Heart right ventricle (tissue), 16 donors: ENCODE measurements around the gene DERA. TPM values are rescaled to one million over a fixed set of nuclear protein-coding genes. Genes with fewer than 3 reads are reported as not detected.
A peak's percentile ranks its signal among the peaks of the same experiment; 100 is the strongest.
"Not testable (repeated sequence)": the region's sequence is repeated elsewhere in the genome, so short reads cannot be mapped to it uniquely, and the experiment has no call there.

Experiments used
- ATAC-seq, 8 donors: fragments of 200-7000 bp; cut with Tn5 transposase; one replicate each; pipeline ENCODE4 v1.9.1; 2020; ENCODE audit warnings: mild to moderate bottlenecking in 8 of 8, moderate library complexity in 8 of 8, moderate number of reproducible peaks in 1 of 8
- DNase-seq, 2 donors: peaks; one replicate each; pipeline ENCODE4 v3.0.0-alpha.2; 2020
- H3K27ac ChIP-seq, 10 donors: fragments of 200-600 bp; sonication (generic) in 2 of 10; one replicate each; pipeline versions ENCODE4 v1.5.0 to v1.8.0; 2020 to 2022; ENCODE audit warnings: mild to moderate bottlenecking in 3 of 10
- H3K27me3 ChIP-seq, 7 donors: fragments of 200-600 bp; one replicate each; pipeline ENCODE4 v1.8.0; 2021 to 2022; ENCODE audit warnings: mild to moderate bottlenecking in 2 of 7
- H3K36me3 ChIP-seq, 9 donors: fragments of 200-600 bp; sonication (generic) in 1 of 9; one replicate each; pipeline versions ENCODE4 v1.5.0 to v1.8.0; 2020 to 2022; ENCODE audit warnings: mild to moderate bottlenecking in 2 of 9
- H3K4me1 ChIP-seq, 9 donors: fragments of 200-600 bp; sonication (generic) in 1 of 9; one replicate each; pipeline versions ENCODE4 v1.5.0 to v1.8.0; 2020 to 2022; ENCODE audit warnings: mild to moderate bottlenecking in 4 of 9
- H3K4me3 ChIP-seq, 10 donors: fragments of 200-600 bp; sonication (generic) in 2 of 10; one replicate each; pipeline versions ENCODE4 v1.5.0 to v1.8.0; 2020 to 2022; ENCODE audit warnings: mild to moderate bottlenecking in 7 of 10, moderate library complexity in 2 of 10
- H3K9me3 ChIP-seq, 11 donors: fragments of 200-600 bp in 10 of 11; sonication (generic) in 2 of 11; one replicate each; pipeline versions ENCODE4 v1.5.0 to v1.8.0; 2013 to 2022; ENCODE audit warnings: mild to moderate bottlenecking in 2 of 11, control low read depth in 1 of 11, moderate library complexity in 1 of 11
- WGBS, 2 donors: extraction: QIAGEN DNeasy Blood & Tissue Kit; methylation state at CpG; one replicate each; pipeline ENCODE4 v1.1.7; 2013; ENCODE audit warnings: inconsistent platforms in 1 of 2; 5-methylcytosine and 5-hydroxymethylcytosine counted together
- intact Hi-C, 10 donors: fragments of 100-400 bp; cut with DNase I; formaldehyde crosslinking; loops; one replicate each; pipeline versions ENCODE4 v1.11.1 to v1.14.2; 2022
- polyA plus RNA-seq, 2 donors: library from polyadenylated mRNA; stranded (reverse); fragments of 200-250 nt; gene quantifications; one replicate each; pipeline ENCODE4 v1.2.3, GENCODE V29; 2013
- total RNA-seq, 10 donors: library from RNA; stranded (reverse); fragmentation: NEBNext Ultra II Directional in 3 of 10; extraction: Animal tissue kit (Norgen Biotek cat#: 25700) in 3 of 10; gene quantifications; one replicate each; pipeline versions ENCODE4 v1.2.1 to v1.2.4, GENCODE V29; 2021 to 2023
- TF ChIP-seq, protein P1 (sequence below), 9 donors: fragments of 200-600 bp; sonication (generic) in 2 of 9; IDR thresholded peaks; one replicate each; pipeline versions ENCODE4 v1.5.0 to v1.8.0; 2021 to 2022; ENCODE audit warnings: antibody characterized with exemption in 9 of 9, mild to moderate bottlenecking in 5 of 9, moderate library complexity in 1 of 9
- donor health status: Arrhythmogenic right ventricular cardiomyopathy.
- donor health status: ischemic (EF 13 %, LVEDD 7.1; RV severe dilation, severe dysfunction).
- donor health status: healthy with polysubstance abuse.
- donor health status: DM: no; HTN: yes; CAD: no.
- donor health status: DM: no; HTN: no; CAD: no.
- donor health status: ischemic (EF 25% LVEDD 6.9; RV normal size, moderate dysfunction).
- donor health status: ischemic (EF 25% LVEDD 5.7; RV mildly dilated, moderate dysfunction).
- donor health status: healthy.
- donor health status: DM: yes; HTN: yes; CAD: no.
- donor health status: Ischemic cardiomyopathy.
- donor health status: ischemic (EF 35%, LVEDD 5.7; RV mildly dilated, moderate dysfunction).
- donor health status: nonischemic (EF 11% LVEDD 7.7; RV severe dilation, severe dysfunction).
- donor health status: DM: yes; HTN: yes; CAD: no.
- donor health status: PGD.
- donor health status: ischemic (EF 29% LVEDD 5.4; RV normal size, mild dysfunction).
- donor health status: nonischemic (EF 23%, LVEDD 6.1; RV moderate dilation, normal function).

Gene DERA
- total and polyA plus RNA-seq, 12 donors: 14.6 to 23.8 (median 19.2) TPM

GRCh38 chr12:15904378-15904920 is 6.7 kb upstream of the DERA start:
- Histone ChIP-seq H3K36me3 (peaks cover 0 to 84% (median 47%) of the 10 kb centered on the region in 9 donors), H3K27ac (no peak overlapping the region), H3K27me3 (no peaks in the 10 kb centered on the region), H3K9me3 (no peaks in the 10 kb centered on the region), H3K4me1 (no peaks in the 10 kb centered on the region), H3K4me3 (no peak overlapping the region)
- intact Hi-C loops: no loop called here
- 88 to 93% methylated on average over 5 of the region's 5 CpGs for WGBS, 2 donors
- TF ChIP-seq, protein P1, sequence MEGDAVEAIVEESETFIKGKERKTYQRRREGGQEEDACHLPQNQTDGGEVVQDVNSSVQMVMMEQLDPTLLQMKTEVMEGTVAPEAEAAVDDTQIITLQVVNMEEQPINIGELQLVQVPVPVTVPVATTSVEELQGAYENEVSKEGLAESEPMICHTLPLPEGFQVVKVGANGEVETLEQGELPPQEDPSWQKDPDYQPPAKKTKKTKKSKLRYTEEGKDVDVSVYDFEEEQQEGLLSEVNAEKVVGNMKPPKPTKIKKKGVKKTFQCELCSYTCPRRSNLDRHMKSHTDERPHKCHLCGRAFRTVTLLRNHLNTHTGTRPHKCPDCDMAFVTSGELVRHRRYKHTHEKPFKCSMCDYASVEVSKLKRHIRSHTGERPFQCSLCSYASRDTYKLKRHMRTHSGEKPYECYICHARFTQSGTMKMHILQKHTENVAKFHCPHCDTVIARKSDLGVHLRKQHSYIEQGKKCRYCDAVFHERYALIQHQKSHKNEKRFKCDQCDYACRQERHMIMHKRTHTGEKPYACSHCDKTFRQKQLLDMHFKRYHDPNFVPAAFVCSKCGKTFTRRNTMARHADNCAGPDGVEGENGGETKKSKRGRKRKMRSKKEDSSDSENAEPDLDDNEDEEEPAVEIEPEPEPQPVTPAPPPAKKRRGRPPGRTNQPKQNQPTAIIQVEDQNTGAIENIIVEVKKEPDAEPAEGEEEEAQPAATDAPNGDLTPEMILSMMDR (IDR thresholded peaks at IDR 0.05): no peak
- ATAC-seq: peak in 2 of 8 donors; percentile 39 to 41
- DNase-seq: no peak

DNA sequence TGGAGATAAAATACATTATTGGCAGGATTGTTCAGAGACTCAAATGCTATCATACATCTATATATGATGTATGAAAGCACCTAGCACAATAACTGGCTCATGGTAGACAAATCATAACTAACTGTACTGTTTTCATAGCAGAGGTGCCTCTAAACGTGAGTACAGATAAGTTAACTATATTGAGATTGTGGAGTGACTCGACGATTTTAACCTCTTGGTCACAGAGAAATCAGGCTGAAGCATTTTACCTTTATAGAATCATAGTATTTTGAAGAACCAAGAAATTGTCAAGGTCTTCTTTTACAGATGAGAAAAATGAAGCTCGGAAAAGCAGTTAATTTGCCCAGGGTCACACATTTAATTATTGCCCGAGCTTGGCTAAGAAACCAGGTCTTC is 666 bp upstream of the DERA start:
- Histone ChIP-seq H3K9me3 (no peaks in the 10 kb centered on the region), H3K36me3 (peaks cover 0 to 24% (median 5%) of the 10 kb centered on the region in 9 donors), H3K27ac (peak overlapping the region in 7 of 10 donors; percentile 88 to 97 (median 89)), H3K27me3 (no peaks in the 10 kb centered on the region), H3K4me1 (peaks cover 0 to 21% (median 12%) of the 10 kb centered on the region in 9 donors), H3K4me3 (peak overlapping the region in 7 of 10 donors; percentile 71 to 90 (median 84))
- DNase-seq: no peak
- TF ChIP-seq, protein P1 (IDR thresholded peaks at IDR 0.05): no peak
- 70 to 73% methylated on average over 5 of the region's 5 CpGs for WGBS, 2 donors
- intact Hi-C loops: no loop called here
- no peak for ATAC-seq

GRCh38 chr12:15911931-15912330 is 799 bp downstream of the DERA start:
- 9 to 16% methylated on average over 3 of the region's 5 CpGs for WGBS, 2 donors
- peaks cover 0 to 21% (median 12%) of the 10 kb centered on the region in 9 donors for H3K4me1 ChIP-seq
- intact Hi-C loops, DNase-seq, H3K27me3 ChIP-seq, H3K36me3 ChIP-seq, H3K9me3 ChIP-seq: not testable (repeated sequence)
- peak in 4 of 8 donors; percentile 29 to 59 (median 35) for ATAC-seq
- peak overlapping the region in 9 of 10 donors; percentile 88 to 97 (median 92) for H3K27ac ChIP-seq
- peak overlapping the region; percentile 71 to 90 (median 82) for H3K4me3 ChIP-seq

GRCh38 chr12:15914131-15914530 is 3.0 kb downstream of the DERA start:
- ATAC-seq, H3K27me3 ChIP-seq, H3K27ac ChIP-seq, DNase-seq, H3K36me3 ChIP-seq, H3K4me3 ChIP-seq, H3K9me3 ChIP-seq, intact Hi-C loops: not testable (repeated sequence)
- WGBS, 2 donors: 85 to 88% methylated on average over 5 of the region's 5 CpGs
- H3K4me1 ChIP-seq: peaks cover 0 to 21% (median 12%) of the 10 kb centered on the region in 9 donors

DNA sequence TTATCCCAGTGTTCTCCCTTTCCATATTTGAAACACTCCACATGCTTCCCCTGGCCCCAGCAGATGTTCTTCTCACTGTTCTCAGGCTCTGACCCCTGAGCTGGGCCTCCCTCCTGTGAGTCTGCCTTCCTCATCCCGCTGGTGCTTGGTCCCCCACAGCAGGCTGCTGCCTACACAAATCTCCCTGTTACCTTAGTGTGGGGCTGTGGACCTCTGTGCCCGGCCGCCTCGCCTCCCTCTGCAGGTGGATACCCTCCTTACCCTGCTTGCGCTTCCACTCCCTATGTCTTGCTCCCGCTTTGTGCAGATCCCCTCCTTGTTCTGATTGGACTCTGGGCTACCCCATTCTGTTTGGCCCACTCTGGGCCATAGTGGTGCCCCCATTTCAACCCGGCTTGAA is 6.9 kb downstream of the DERA start:
- ATAC-seq: no peak
- intact Hi-C loops: no loop called here

More for the DNA sequence above, 6.9 kb downstream of the DERA start:
- Histone ChIP-seq H3K4me3 (no peak overlapping the region), H3K27me3 (no peaks in the 10 kb centered on the region), H3K27ac (no peak overlapping the region), H3K9me3 (no peaks in the 10 kb centered on the region), H3K4me1 (peaks cover 0 to 6% (median 1%) of the 10 kb centered on the region in 9 donors), H3K36me3 (peaks cover 0 to 6% (median 0%) of the 10 kb centered on the region in 9 donors)
- 94 to 96% methylated on average over 7 of the region's 7 CpGs for WGBS, 2 donors
- no peak for DNase-seq
- TF ChIP-seq, protein P1 (IDR thresholded peaks at IDR 0.05): no peak
